GM18526 (cell line): Measurements from ENCODE around the gene CT45A10.
"Not testable (repeated sequence)": the region's sequence is repeated elsewhere in the genome, so short reads cannot be mapped to it uniquely, and the experiment has no call there.

Experiments
- POLR2A ChIP-seq: IDR thresholded peaks from 3 replicates; pipeline ENCODE4 v1.6.1; 2011; ENCODE audit not compliant: insufficient read length; ENCODE audit errors: extremely low read depth

Gene CT45A10

GRCh38 chrX:135893294-135893817, at the start of gene CT45A10, which contains the start of gene SAGE1:
CT45A10 (minus strand) TSS chrX:135893444; CDS start chrX:135885344, 8,100 bp downstream.
SAGE1 (plus strand) TSS chrX:135893716; CDS start chrX:135896243, 2,527 bp downstream.
- TF ChIP-seq POLR2A = no peak

- no peak for TF ChIP-seq POLR2A
These were observed 38.6 kb upstream of the CT45A10 start for GRCh38 chrX:135931644-135932487.

- no peak for TF ChIP-seq POLR2A
These were observed 34.7 kb upstream of the CT45A10 start for GRCh38 chrX:135927897-135928296.

GRCh38 chrX:135923353-135923752, 30.1 kb upstream of the CT45A10 start:
- no peak for TF ChIP-seq POLR2A

- no peak for TF ChIP-seq POLR2A
These were observed 21.2 kb upstream of the CT45A10 start for GRCh38 chrX:135914404-135914803.

- TF ChIP-seq POLR2A = no peak
These were observed 17.0 kb upstream of the CT45A10 start for GRCh38 chrX:135910251-135910650.

GRCh38 chrX:135892781-135893180, 463 bp downstream of the CT45A10 start:
- no peak for TF ChIP-seq POLR2A

GRCh38 chrX:135890087-135890585, 3.1 kb downstream of the CT45A10 start:
- no peak for TF ChIP-seq POLR2A

GRCh38 chrX:135871712-135872111, 21.5 kb downstream of the CT45A10 start, which contains the start of gene CT45A9:
CT45A9 (minus strand) TSS chrX:135871812; CDS start chrX:135868061, 3,751 bp downstream.
- TF ChIP-seq POLR2A = not testable (repeated sequence)

GRCh38 chrX:135854438-135854837, 38.8 kb downstream of the CT45A10 start, which contains the start of gene CT45A8:
CT45A8 (minus strand) TSS chrX:135854538; CDS start chrX:135850783, 3,755 bp downstream.
- TF ChIP-seq POLR2A = not testable (repeated sequence)

- TF ChIP-seq POLR2A = not testable (repeated sequence)
These were observed 56.1 kb downstream of the CT45A10 start, which contains the start of gene CT45A7 for GRCh38 chrX:135837180-135837579. CT45A7 (minus strand) TSS chrX:135837280; CDS start chrX:135833533, 3,747 bp downstream.
